Prostate gland (tissue), 2 donors: ENCODE data around the gene YPEL3. TPM values are rescaled to one million over a fixed set of nuclear protein-coding genes. Genes with fewer than 3 reads are reported as not detected.
A peak's percentile ranks its signal among the peaks of the same experiment; 100 is the strongest.

ENCODE experiments used
- DNase-seq: peaks from one replicate; pipeline ENCODE4 v3.0.0-alpha.2; 2019; ENCODE audit warnings: low spot score
- H3K27ac ChIP-seq, 2 donors: fragments of 200-600 bp; sonication (generic); 2 replicates each; pipeline ENCODE4 v1.5.1; 2017 to 2019
- H3K27me3 ChIP-seq: fragments of 200-600 bp; sonication (generic); replicated peaks from 2 replicates; pipeline ENCODE4 v1.5.1; 2019; ENCODE audit not compliant: insufficient read depth
- H3K36me3 ChIP-seq, 2 donors: fragments of 200-600 bp; sonication (generic); 1 replicate in 1 of 2; 2 replicates in 1 of 2; pipeline versions ENCODE4 v1.5.1 to v1.8.1; 2017 to 2019
- H3K4me1 ChIP-seq: fragments of 200-600 bp; sonication (generic); replicated peaks from 2 replicates; pipeline ENCODE4 v1.5.1; 2019
- H3K4me3 ChIP-seq, 2 donors: fragments of 200-600 bp; sonication (generic); 2 replicates each; pipeline ENCODE4 v1.5.1; 2017 to 2019
- H3K9me3 ChIP-seq: fragments of 200-600 bp; sonication (generic); 2 replicates; pipeline ENCODE4 v1.5.1; 2017
- POLR2A ChIP-seq: fragments of 450-650 bp; IDR thresholded peaks from one replicate; pipeline ENCODE4 v1.6.1; 2016; ENCODE audit warnings: antibody characterized with exemption, mild to moderate bottlenecking
- POLR2AphosphoS5 ChIP-seq: sonication (generic); formaldehyde crosslinking; IDR thresholded peaks from one replicate; pipeline ENCODE4 v1.6.1; 2017; ENCODE audit warnings: antibody characterized with exemption
- WGBS: methylation state at CpG from one replicate; pipeline ENCODE4 v1.1.5; 2018; 5-methylcytosine and 5-hydroxymethylcytosine counted together
- intact Hi-C: fragments of 100-400 bp; cut with DNase I; formaldehyde crosslinking; loops from one replicate; pipeline ENCODE4 v1.14.2; 2022
- total RNA-seq, 2 donors: library from RNA; depleted of rRNA; stranded (reverse); fragments of >200 nt; gene quantifications; one replicate each; pipeline ENCODE4 v1.1.0, GENCODE V29; 2016
- TF ChIP-seq, protein P1 (sequence below), 4 experiments: fragments of 200-600 bp in 2 of 4; fragments of 450-650 bp in 2 of 4; sonication (generic) in 2 of 4; IDR thresholded peaks; 1 replicate in 3 of 4; 2 replicates in 1 of 4; pipeline ENCODE4 v1.5.1; 2016 to 2019; ENCODE audit warnings: antibody characterized with exemption in 4 of 4, mild to moderate bottlenecking in 2 of 4, moderate library complexity in 2 of 4

YPEL3 gene
- total RNA-seq, 2 donors from 2014 or later = 150 to 164 TPM

DNA sequence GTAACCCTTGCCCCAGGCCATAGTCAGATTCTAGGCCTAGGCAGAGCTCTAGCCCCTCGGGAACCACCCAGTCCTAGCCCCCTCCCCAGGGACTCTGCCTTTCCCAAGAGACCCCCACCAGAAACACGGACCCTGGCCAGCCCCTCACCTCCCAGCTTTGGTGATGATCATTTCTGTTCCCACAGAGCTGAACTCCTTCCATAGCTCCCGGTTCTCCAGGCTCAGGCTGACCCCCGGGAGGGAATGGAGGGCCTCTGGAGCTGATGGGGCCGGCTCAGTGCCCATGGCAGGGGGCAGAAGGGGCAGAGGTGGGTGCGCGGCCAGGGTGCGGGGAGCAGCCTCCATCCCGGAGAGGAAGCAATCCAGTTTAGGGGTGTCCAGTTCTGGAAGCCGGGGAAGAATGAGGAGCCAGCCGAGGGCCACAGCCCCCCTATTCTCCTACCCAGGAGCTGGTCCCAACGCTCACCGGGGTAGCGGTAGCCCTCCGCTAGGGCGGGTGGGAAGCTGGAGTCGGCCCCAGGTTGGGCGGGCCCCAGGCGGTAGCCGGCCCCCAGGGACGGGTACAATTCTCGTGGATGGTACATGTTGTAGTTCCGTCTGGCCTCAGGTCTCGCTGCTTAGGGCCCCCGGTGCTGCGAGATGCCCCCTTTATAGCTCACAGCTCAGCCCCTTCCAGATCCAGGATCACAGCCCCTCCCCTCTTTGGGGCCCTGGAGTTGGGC, 5.2 kb downstream of the YPEL3 start:
- Histone ChIP-seq H3K27me3 (no peaks in the 10 kb centered on the region), H3K27ac (peak overlapping the region; percentile 48 to 78), H3K36me3 (no peaks in the 10 kb centered on the region), H3K9me3 (no peaks in the 10 kb centered on the region), H3K4me1 (peaks cover 20% of the 10 kb centered on the region), H3K4me3 (peak overlapping the region in 1 of 2 donors; percentile 43)
- TF ChIP-seq, protein P1, sequence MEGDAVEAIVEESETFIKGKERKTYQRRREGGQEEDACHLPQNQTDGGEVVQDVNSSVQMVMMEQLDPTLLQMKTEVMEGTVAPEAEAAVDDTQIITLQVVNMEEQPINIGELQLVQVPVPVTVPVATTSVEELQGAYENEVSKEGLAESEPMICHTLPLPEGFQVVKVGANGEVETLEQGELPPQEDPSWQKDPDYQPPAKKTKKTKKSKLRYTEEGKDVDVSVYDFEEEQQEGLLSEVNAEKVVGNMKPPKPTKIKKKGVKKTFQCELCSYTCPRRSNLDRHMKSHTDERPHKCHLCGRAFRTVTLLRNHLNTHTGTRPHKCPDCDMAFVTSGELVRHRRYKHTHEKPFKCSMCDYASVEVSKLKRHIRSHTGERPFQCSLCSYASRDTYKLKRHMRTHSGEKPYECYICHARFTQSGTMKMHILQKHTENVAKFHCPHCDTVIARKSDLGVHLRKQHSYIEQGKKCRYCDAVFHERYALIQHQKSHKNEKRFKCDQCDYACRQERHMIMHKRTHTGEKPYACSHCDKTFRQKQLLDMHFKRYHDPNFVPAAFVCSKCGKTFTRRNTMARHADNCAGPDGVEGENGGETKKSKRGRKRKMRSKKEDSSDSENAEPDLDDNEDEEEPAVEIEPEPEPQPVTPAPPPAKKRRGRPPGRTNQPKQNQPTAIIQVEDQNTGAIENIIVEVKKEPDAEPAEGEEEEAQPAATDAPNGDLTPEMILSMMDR (IDR thresholded peaks at IDR 0.05) = no peak
- TF ChIP-seq POLR2AphosphoS5 (no peak), POLR2A (no peak)
- WGBS = 59% methylated on average over 26 of the region's 26 CpGs
- no peak for DNase-seq
- intact Hi-C loops = loop anchor here (10.0 kb wide), 2 partner anchors 284 to 314 kb away; partner anchors contain the start of genes MYL11, TBC1D10B and ZNF771

DNA sequence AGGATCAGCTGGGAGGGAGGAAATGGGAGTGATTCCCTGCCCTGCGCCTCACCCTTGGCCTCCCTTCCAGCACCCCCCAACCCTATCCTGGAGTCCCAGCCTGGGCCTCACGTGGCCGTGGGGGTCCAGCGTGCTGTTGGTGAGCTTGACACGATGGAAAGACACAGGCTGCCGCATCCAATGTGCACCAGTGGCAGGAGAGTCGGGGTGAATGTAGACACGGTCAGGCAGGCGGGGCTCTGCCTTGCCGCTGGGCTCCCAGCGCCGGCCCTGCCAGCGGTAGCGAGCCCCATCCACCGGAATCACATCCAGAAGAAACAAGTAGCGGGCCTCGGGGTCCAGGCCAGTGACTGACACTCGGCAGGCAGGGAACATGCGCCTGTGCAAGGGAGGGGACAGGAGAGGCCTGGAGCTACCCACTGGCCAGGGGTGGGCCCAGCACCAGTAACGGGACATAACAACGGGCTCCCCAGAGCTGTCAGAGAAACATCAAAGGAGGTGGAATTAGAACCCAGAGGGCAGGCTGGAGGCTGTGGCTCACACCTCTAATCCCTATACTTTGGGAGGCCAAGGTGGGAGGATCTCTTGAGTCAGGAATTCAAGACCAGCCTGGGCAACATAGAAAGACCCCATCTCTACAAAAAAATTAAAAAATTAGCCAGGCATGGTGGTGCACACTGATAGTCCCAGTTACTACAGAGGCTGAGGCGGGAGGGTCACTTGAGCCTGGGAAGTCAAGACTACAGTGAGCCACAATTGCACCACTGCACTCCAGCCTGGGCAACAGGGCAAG, 7.0 kb downstream of the YPEL3 start:
- intact Hi-C loops = no loop called here
- H3K27ac ChIP-seq = no peak overlapping the region
- peaks cover 0 to 9% of the 10 kb centered on the region in 2 donors for H3K36me3 ChIP-seq
- H3K4me1 ChIP-seq = peaks cover 17% of the 10 kb centered on the region
- no peaks in the 10 kb centered on the region for H3K9me3 ChIP-seq
- TF ChIP-seq POLR2AphosphoS5 = no peak
- no peak for TF ChIP-seq POLR2A
- TF ChIP-seq, protein P1 (IDR thresholded peaks at IDR 0.05) = no peak
- no peak for DNase-seq
- H3K27me3 ChIP-seq = no peaks in the 10 kb centered on the region
- H3K4me3 ChIP-seq = no peak overlapping the region
- WGBS = 74% methylated on average over 22 of the region's 22 CpGs

DNA sequence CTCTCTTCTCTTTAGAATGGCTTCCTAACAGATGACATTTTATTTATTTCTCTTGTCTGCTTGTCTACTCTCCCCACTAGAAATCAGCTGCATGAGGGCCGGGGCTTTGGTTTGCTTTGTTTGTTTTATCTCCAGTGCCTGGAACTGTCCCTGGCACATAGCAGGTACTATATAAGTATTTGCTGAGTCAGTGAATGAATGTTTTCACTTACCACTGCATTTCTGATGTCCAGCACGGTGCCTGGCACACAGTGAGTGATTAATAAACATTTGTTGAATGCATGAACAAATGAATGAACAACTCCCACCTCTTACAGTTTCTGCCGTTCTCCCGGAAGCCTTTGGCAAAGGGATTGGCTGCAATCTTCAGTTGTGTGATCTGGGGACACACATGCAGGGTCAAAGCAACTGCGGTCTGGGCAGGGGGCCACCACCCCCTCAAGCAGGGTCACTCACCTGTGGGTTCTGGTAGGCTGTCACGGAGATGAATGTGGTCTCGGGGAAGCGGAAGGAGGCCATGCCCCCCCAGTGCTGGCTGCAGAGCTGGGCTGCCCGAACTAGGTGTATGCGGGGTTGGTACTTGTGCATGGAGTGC, 7.7 kb downstream of the YPEL3 start:
- H3K4me3 ChIP-seq = no peak overlapping the region
- TF ChIP-seq POLR2A (no peak), POLR2AphosphoS5 (no peak)
- TF ChIP-seq, protein P1 (IDR thresholded peaks at IDR 0.05) = no peak
- DNase-seq = no peak
- H3K9me3 ChIP-seq = no peaks in the 10 kb centered on the region
- H3K27me3 ChIP-seq = no peaks in the 10 kb centered on the region
- no peak overlapping the region for H3K27ac ChIP-seq
- peaks cover 0 to 16% of the 10 kb centered on the region in 2 donors for H3K36me3 ChIP-seq
- H3K4me1 ChIP-seq = peaks cover 17% of the 10 kb centered on the region
- WGBS = 74% methylated on average over 10 of the region's 10 CpGs
- intact Hi-C loops = no loop called here

DNA sequence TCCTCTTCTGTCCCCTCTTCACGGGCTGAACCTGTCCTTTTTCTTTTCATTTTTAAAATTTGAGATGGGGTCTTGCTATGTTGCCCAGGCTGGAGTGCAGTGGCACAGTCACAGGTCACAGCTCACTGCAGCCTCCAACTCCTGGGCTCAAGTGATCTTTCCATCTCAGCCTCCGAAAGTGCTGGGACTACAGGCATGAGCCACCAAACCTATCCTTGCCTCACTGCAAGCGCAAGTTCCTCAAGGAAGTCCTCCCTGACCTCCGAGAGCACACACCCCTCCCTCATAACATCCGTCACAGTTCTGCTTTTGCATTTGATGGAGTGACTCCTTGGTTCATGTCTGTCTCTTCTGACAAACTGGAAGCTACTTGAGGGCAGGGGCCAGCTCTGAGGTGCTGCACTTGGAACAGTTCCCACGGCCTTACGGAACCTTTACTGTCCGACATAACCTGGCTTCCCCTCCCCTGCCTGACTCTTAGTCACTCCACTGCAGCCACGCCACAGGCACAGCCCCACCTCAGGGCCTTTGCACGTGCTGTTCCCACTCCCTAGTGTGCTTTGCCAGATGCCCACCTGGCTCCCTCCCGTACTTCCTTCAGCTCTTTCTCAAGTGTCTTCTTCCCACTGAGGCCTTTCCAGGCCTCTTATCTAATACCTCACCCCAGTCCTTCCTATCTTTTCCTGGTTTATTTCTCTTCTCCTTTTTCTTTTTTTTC, 8.7 kb downstream of the YPEL3 start:
- H3K27me3 ChIP-seq = no peaks in the 10 kb centered on the region
- intact Hi-C loops = no loop called here
- TF ChIP-seq POLR2A (no peak), POLR2AphosphoS5 (no peak)
- TF ChIP-seq, protein P1 (IDR thresholded peaks at IDR 0.05) = no peak
- no peak overlapping the region for H3K27ac ChIP-seq
- H3K4me1 ChIP-seq = peaks cover 11% of the 10 kb centered on the region
- no peaks in the 10 kb centered on the region for H3K9me3 ChIP-seq
- 89% methylated on average over 11 of the region's 11 CpGs for WGBS
- no peak overlapping the region for H3K4me3 ChIP-seq
- H3K36me3 ChIP-seq = peaks cover 0 to 26% of the 10 kb centered on the region in 2 donors
- no peak for DNase-seq
